Central memory CD4-positive, alpha-beta T cell (primary cell): ENCODE measurements around the gene SH3D19.
"Not testable (repeated sequence)": the region's sequence is repeated elsewhere in the genome, so short reads cannot be mapped to it uniquely, and the experiment has no call there.

Experiments used
- DNase-seq: peaks from one replicate; pipeline ENCODE4 v3.0.0; 2022

The SH3D19 gene

GRCh38 chr4:151267104-151267503 is 58.3 kb downstream of the SH3D19 start:
- DNase-seq = no peak

- no peak for DNase-seq
These were observed 58.9 kb downstream of the SH3D19 start for GRCh38 chr4:151266497-151266896.

GRCh38 chr4:151263455-151263854 is 62.0 kb downstream of the SH3D19 start:
- DNase-seq = no peak

GRCh38 chr4:151260526-151260925 is 64.9 kb downstream of the SH3D19 start:
- no peak for DNase-seq

- DNase-seq = no peak
These were observed 65.7 kb downstream of the SH3D19 start for GRCh38 chr4:151259752-151260151.

GRCh38 chr4:151257704-151258103 is 67.7 kb downstream of the SH3D19 start:
- no peak for DNase-seq

GRCh38 chr4:151256134-151256533 is 69.3 kb downstream of the SH3D19 start:
- DNase-seq = no peak

- DNase-seq = not testable (repeated sequence)
These were observed 69.7 kb downstream of the SH3D19 start for GRCh38 chr4:151255680-151256079.

- DNase-seq = not testable (repeated sequence)
These were observed 70.2 kb downstream of the SH3D19 start for GRCh38 chr4:151255226-151255625.

GRCh38 chr4:151251603-151252304 is 73.7 kb downstream of the SH3D19 start:
- no peak for DNase-seq

- no peak for DNase-seq
These were observed 74.7 kb downstream of the SH3D19 start for GRCh38 chr4:151250706-151251105.

- DNase-seq = no peak
These were observed 76.9 kb downstream of the SH3D19 start for GRCh38 chr4:151248519-151248918.

- no peak for DNase-seq
These were observed 78.0 kb downstream of the SH3D19 start for GRCh38 chr4:151247395-151247794.

GRCh38 chr4:151246742-151247141 is 78.7 kb downstream of the SH3D19 start:
- no peak for DNase-seq

- no peak for DNase-seq
These were observed 83.1 kb downstream of the SH3D19 start for GRCh38 chr4:151242305-151242704.

- no peak for DNase-seq
These were observed 85.8 kb downstream of the SH3D19 start for GRCh38 chr4:151239608-151240007.

- DNase-seq = no peak
These were observed 86.9 kb downstream of the SH3D19 start for GRCh38 chr4:151238477-151238876.

- DNase-seq = no peak
These were observed 89.4 kb downstream of the SH3D19 start for GRCh38 chr4:151236036-151236435.

GRCh38 chr4:151235373-151235772 is 90.0 kb downstream of the SH3D19 start:
- not testable (repeated sequence) for DNase-seq

GRCh38 chr4:151233600-151233999 is 91.8 kb downstream of the SH3D19 start:
- DNase-seq = no peak

GRCh38 chr4:151231915-151232595 is 93.3 kb downstream of the SH3D19 start:
- DNase-seq = no peak

- DNase-seq = no peak
These were observed 97.0 kb downstream of the SH3D19 start for GRCh38 chr4:151228189-151229119.

GRCh38 chr4:151227731-151228130 is 97.7 kb downstream of the SH3D19 start:
- no peak for DNase-seq
